B cell (primary cell): ENCODE data around the gene ELK3. TPM values are rescaled to one million over a fixed set of nuclear protein-coding genes. Genes with fewer than 3 reads are reported as not detected.

Source experiments
- ATAC-seq: fragments of 200-7000 bp; cut with Tn5 transposase; one replicate; pipeline ENCODE4 v1.10.0; 2021; ENCODE audit warnings: low read depth, mild to moderate bottlenecking, moderate number of reproducible peaks, moderate library complexity
- CTCF ChIA-PET: fragments of 350-600 bp; sonication (Branson Sonifier 250); formaldehyde crosslinking; loops from one replicate; lab custom pipeline; 2021; ENCODE audit warnings: antibody characterized with exemption, inconsistent platforms; lab: Charles Lee
- POLR2A ChIA-PET: fragments of 350-600 bp; sonication (Branson Sonifier 250); formaldehyde crosslinking; loops from one replicate; lab custom pipeline; 2021; ENCODE audit warnings: antibody characterized with exemption; lab: Charles Lee
- DNase-seq: peaks from one replicate; pipeline ENCODE4 v3.0.0; 2013
- H2AFZ ChIP-seq: 2 replicates; pipeline ENCODE4 v1.6.1; 2012; ENCODE audit warnings: mild to moderate bottlenecking, low read depth, low read length; ENCODE audit not compliant: insufficient read depth, poor library complexity, severe bottlenecking
- H3K27ac ChIP-seq, 2 donors: 1 replicate in 1 of 2; 2 replicates in 1 of 2; pipeline ENCODE4 v1.5.1; 2012 to 2013; ENCODE audit warnings: low read length in 2 of 2, mild to moderate bottlenecking in 2 of 2, moderate library complexity in 1 of 2
- H3K27me3 ChIP-seq, 4 experiments: fragments of 200-600 bp in 1 of 4; sonication (generic) in 1 of 4; replicated peaks in 1 of 4; 1 replicate in 2 of 4; 2 replicates in 2 of 4; pipeline versions ENCODE4 v1.6.1 to v1.7.0; 2013 to 2016; ENCODE audit warnings: low read length in 3 of 4, mild to moderate bottlenecking in 2 of 4, mixed read lengths in 1 of 4, moderate library complexity in 1 of 4; ENCODE audit not compliant: insufficient read depth in 4 of 4, control insufficient read depth in 3 of 4; ENCODE audit errors: control extremely low read depth in 1 of 4
- H3K36me3 ChIP-seq, 2 experiments: replicated peaks in 1 of 2; 1 replicate in 1 of 2; 2 replicates in 1 of 2; pipeline versions ENCODE4 v1.6.1 to v1.7.1; 2013; ENCODE audit warnings: low read length in 1 of 2; ENCODE audit not compliant: insufficient read depth in 2 of 2, control insufficient read depth in 1 of 2; ENCODE audit errors: control extremely low read depth in 1 of 2, extremely low read depth in 1 of 2
- H3K4me1 ChIP-seq, 2 donors: fragments of 200-600 bp in 1 of 2; sonication (generic) in 1 of 2; 1 replicate in 1 of 2; 2 replicates in 1 of 2; pipeline versions ENCODE4 v1.5.1 to v1.6.1; 2013 to 2017; ENCODE audit warnings: low read length in 2 of 2; ENCODE audit not compliant: control insufficient read depth in 2 of 2, insufficient read depth in 2 of 2
- H3K4me2 ChIP-seq: replicated peaks from 2 replicates; pipeline ENCODE3; 2012; ENCODE audit warnings: mild to moderate bottlenecking, low read depth, low read length; ENCODE audit not compliant: poor library complexity, severe bottlenecking
- H3K4me3 ChIP-seq, 5 experiments: fragments of 200-600 bp in 1 of 5; sonication (generic) in 1 of 5; 1 replicate in 3 of 5; 2 replicates in 2 of 5; pipeline versions ENCODE4 v1.5.1 to v1.7.0; 2011 to 2016; ENCODE audit warnings: low read length in 4 of 5, mild to moderate bottlenecking in 4 of 5, low read depth in 2 of 5, control low read depth in 1 of 5, moderate library complexity in 1 of 5; ENCODE audit not compliant: insufficient read depth in 1 of 5; ENCODE audit errors: control extremely low read depth in 1 of 5, extremely low read depth in 1 of 5
- H3K79me2 ChIP-seq: fragments of 200-600 bp; sonication (generic); one replicate; pipeline ENCODE4 v1.6.0; 2016; ENCODE audit warnings: low read length; ENCODE audit not compliant: control insufficient read depth, insufficient read depth
- H3K9ac ChIP-seq: fragments of 200-600 bp; sonication (generic); 2 replicates; pipeline ENCODE4 v1.6.1; 2017; ENCODE audit warnings: mild to moderate bottlenecking, low read length, moderate library complexity
- H3K9me3 ChIP-seq, 3 donors: one replicate each; pipeline versions ENCODE4 v1.6.1 to v1.7.1; 2013; ENCODE audit warnings: low read length in 2 of 3; ENCODE audit not compliant: control insufficient read depth in 2 of 3, insufficient read depth in 1 of 3; ENCODE audit errors: control extremely low read depth in 1 of 3
- H4K20me1 ChIP-seq: 2 replicates; pipeline ENCODE4 v1.6.0; 2012; ENCODE audit warnings: mild to moderate bottlenecking, low read length; ENCODE audit not compliant: insufficient read depth, control insufficient read depth, poor library complexity, severe bottlenecking
- H3K27ac Mint-ChIP-seq: one replicate; pipeline ENCODE4 v1.8.0; 2021; ENCODE audit warnings: mixed read lengths
- H3K27me3 Mint-ChIP-seq: one replicate; pipeline ENCODE4 v1.8.0; 2021; ENCODE audit warnings: mixed read lengths
- H3K4me1 Mint-ChIP-seq: one replicate; pipeline ENCODE4 v1.8.0; 2021; ENCODE audit warnings: mixed read lengths
- H3K4me3 Mint-ChIP-seq: one replicate; pipeline ENCODE4 v1.8.0; 2021; ENCODE audit warnings: mixed read lengths
- H3K9me3 Mint-ChIP-seq: one replicate; pipeline ENCODE4 v1.8.0; 2022; ENCODE audit warnings: mixed read lengths; ENCODE audit not compliant: insufficient read depth
- EZH2 ChIP-seq: IDR thresholded peaks from 2 replicates; pipeline ENCODE4 v1.6.1; 2012; ENCODE audit warnings: borderline replicate concordance, low read depth, mild to moderate bottlenecking, moderate library complexity, low read length; ENCODE audit not compliant: insufficient read depth, poor library complexity, severe bottlenecking
- WGBS: methylation state at CpG from one replicate; pipeline ENCODE4 v1.1.5; 2013; ENCODE audit warnings: missing lambda C conversion rate; ENCODE audit not compliant: insufficient coverage; 5-methylcytosine and 5-hydroxymethylcytosine counted together
- intact Hi-C: fragments of 100-400 bp; cut with micrococcal nuclease; formaldehyde crosslinking; loops from one replicate; pipeline ENCODE4 v1.10.0; 2022
- polyA plus RNA-seq: library from polyadenylated mRNA; depleted of rRNA; stranded (reverse); fragments of >200 nt; gene quantifications from 2 replicates; pipeline ENCODE4 v1.2.3, GENCODE V29; 2012
- total RNA-seq, 2 donors: library from RNA; stranded (reverse); fragments of 120-200 nt in 1 of 2; gene quantifications; 1 replicate in 1 of 2; 2 replicates in 1 of 2; pipeline versions ENCODE4 v1.2.3 to v1.2.4, GENCODE V29; 2013 to 2022
- TF ChIP-seq, protein P1 (sequence below): fragments of 200-600 bp; IDR thresholded peaks from one replicate; pipeline ENCODE4 v1.8.0; 2022; ENCODE audit warnings: antibody characterized with exemption, mild to moderate bottlenecking

Gene ELK3
- total and polyA plus RNA-seq, 2 donors (not counting 1 experiment from before 2014, with no cell fraction given) = 10.5 to 87.1 TPM

DNA sequence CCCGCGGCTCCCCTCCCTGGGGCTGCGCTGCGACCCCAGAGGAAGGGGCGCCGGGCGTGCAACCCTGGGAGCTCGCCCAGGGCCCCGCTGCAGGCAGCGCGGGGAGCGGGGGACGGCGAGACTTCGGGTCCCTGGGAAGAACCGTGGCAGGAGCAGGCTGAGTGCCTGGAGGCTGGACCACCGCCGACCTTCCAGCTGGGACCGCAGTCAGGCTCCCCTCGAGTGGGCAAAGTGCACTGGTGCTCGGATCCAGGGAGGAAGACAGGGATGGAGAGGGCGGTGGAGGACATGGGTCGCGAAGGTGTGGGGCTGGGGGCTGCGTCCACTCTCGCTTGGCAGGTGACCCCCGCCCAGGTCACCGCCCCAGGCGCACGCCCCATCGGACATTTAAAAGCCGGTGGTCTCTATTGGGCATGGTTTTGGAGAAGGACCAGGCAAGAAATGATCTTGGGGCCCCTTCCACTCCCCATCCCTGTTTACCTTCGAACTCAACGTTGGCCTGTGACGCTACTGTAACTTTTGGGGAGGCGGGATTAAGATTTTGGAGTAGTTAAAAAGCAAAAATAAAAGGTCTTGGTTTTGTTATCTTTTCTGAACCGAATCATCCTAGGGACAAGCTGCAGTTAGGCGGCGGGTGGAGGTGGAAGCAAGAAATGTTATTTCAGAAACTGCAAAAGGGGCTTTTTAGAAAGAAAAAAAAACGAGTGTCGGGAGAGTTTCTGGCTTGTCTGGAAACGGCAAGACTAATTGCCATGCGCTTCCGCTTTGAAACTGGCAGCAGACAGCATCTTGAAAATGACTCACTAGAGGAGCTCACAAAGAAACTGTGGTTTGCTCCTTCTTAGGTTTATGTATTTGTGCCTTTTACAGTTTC lies 1.0 kb downstream of the ELK3 start:
- no peaks in the 10 kb centered on the region for H3K27me3 ChIP-seq
- Mint-ChIP-seq H3K27ac (peak overlapping the region; percentile 98), H3K9me3 (no peaks in the 10 kb centered on the region), H3K27me3 (no peaks in the 10 kb centered on the region), H3K4me3 (peak overlapping the region; percentile 97), H3K4me1 (peaks cover 68% of the 10 kb centered on the region)
- peaks cover 56 to 65% of the 10 kb centered on the region in 2 donors for H3K4me1 ChIP-seq
- DNase-seq (peak; percentile 87), ATAC-seq (peak; percentile 57)
- H3K9ac ChIP-seq = peak overlapping the region; percentile 97
- peak overlapping the region; percentile 70 to 97 for H3K27ac ChIP-seq
- H3K36me3 ChIP-seq = peaks cover 0 to 1% of the 10 kb centered on the region in 2 experiments
- H4K20me1 ChIP-seq = peaks cover 3% of the 10 kb centered on the region
- POLR2A ChIA-PET = interaction anchor here (0.5 to 2.4 kb wide), 7 partner anchors 9 to 169 kb away, joined by 3 to 44 read pairs (median 5); no protein-coding TSS in a partner anchor
- TF ChIP-seq, protein P1, sequence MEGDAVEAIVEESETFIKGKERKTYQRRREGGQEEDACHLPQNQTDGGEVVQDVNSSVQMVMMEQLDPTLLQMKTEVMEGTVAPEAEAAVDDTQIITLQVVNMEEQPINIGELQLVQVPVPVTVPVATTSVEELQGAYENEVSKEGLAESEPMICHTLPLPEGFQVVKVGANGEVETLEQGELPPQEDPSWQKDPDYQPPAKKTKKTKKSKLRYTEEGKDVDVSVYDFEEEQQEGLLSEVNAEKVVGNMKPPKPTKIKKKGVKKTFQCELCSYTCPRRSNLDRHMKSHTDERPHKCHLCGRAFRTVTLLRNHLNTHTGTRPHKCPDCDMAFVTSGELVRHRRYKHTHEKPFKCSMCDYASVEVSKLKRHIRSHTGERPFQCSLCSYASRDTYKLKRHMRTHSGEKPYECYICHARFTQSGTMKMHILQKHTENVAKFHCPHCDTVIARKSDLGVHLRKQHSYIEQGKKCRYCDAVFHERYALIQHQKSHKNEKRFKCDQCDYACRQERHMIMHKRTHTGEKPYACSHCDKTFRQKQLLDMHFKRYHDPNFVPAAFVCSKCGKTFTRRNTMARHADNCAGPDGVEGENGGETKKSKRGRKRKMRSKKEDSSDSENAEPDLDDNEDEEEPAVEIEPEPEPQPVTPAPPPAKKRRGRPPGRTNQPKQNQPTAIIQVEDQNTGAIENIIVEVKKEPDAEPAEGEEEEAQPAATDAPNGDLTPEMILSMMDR = no peak
- no peak for TF ChIP-seq EZH2
- no peaks in the 10 kb centered on the region for H3K9me3 ChIP-seq
- WGBS = under 1% methylated on average over 40 of the region's 44 CpGs
- H3K4me3 ChIP-seq = peak overlapping the region; percentile 82 to 95 (median 90)
- CTCF ChIA-PET = interaction anchor here (0.8 to 2.0 kb wide), 10 partner anchors 14 to 321 kb away, joined by 3 to 13 read pairs (median 4); partner anchors contain the start of gene AMDHD1
- H2AFZ ChIP-seq = peak overlapping the region; percentile 70
- peak overlapping the region; percentile 90 for H3K4me2 ChIP-seq
- intact Hi-C loops = loop anchor here (1.0 to 10.0 kb wide), 7 partner anchors 13 to 338 kb away; partner anchors contain the start of genes CFAP54, LTA4H and SNRPF
- H3K79me2 ChIP-seq = peaks cover 43% of the 10 kb centered on the region
